Tibial nerve (tissue), 3 donors: ENCODE measurements around the gene LONP2.

Source experiments
- CTCF ChIP-seq, 5 experiments: fragments of 200-600 bp in 3 of 5; fragments of 450-650 bp in 2 of 5; sonication (generic) in 3 of 5; IDR thresholded peaks; one replicate each; pipeline ENCODE4 v1.5.1; 2016 to 2019; ENCODE audit warnings: antibody characterized with exemption in 5 of 5, mild to moderate bottlenecking in 3 of 5, moderate library complexity in 2 of 5
- POLR2A ChIP-seq, 2 donors: fragments of 450-650 bp; IDR thresholded peaks; one replicate each; pipeline ENCODE4 v1.6.1; 2017; ENCODE audit warnings: antibody characterized with exemption in 2 of 2, mild to moderate bottlenecking in 2 of 2, moderate library complexity in 2 of 2

- TF ChIP-seq POLR2A (IDR thresholded peaks at IDR 0.05) (no peak), CTCF (IDR thresholded peaks at IDR 0.05) (no peak)
Measured at GRCh38 chr16:48261569-48261968, 17.5 kb downstream of the LONP2 start.
